A549 (cell line): ENCODE measurements around the gene TPH1.

ENCODE experiments used
- CHD2 ChIP-seq: fragments of 150-350 bp; IDR thresholded peaks from 2 replicates; pipeline ENCODE4 v1.6.1; 2014; ENCODE audit warnings: low read length; ENCODE audit not compliant: partially characterized antibody
- CTCF ChIP-seq: fragments of >200 bp; sonication (Bioruptor Twin); formaldehyde crosslinking; IDR thresholded peaks from 3 replicates; pipeline ENCODE4 v1.5.1; 2016
- KDM1A ChIP-seq: fragments of 200-600 bp; sonication (generic); IDR thresholded peaks from 2 replicates; pipeline ENCODE4 v1.6.1; 2016; ENCODE audit warnings: low read depth, mild to moderate bottlenecking
- POLR2A ChIP-seq: IDR thresholded peaks from 2 replicates; pipeline ENCODE4 v1.6.1; 2012; ENCODE audit warnings: mild to moderate bottlenecking, low read length
- RFX5 ChIP-seq: fragments of 450-650 bp; IDR thresholded peaks from 2 replicates; pipeline ENCODE4 v1.7.1; 2014; ENCODE audit warnings: antibody characterized with exemption, mild to moderate bottlenecking, moderate library complexity
- ZNF302 ChIP-seq: fragments of 250-450 bp; sonication (Bioruptor Pico); IDR thresholded peaks from 2 replicates; pipeline ENCODE4 v1.9.0; 2021; ENCODE audit warnings: inconsistent platforms, mild to moderate bottlenecking, moderate library complexity
- TF ChIP-seq, protein P1 (sequence below): fragments of 200-600 bp; sonication (generic); IDR thresholded peaks from 2 replicates; pipeline ENCODE4 v1.6.1; 2016; ENCODE audit warnings: antibody characterized with exemption, mild to moderate bottlenecking, moderate library complexity

GRCh38 chr11:18010977-18011586, 35.0 kb downstream of the TPH1 start:
- TF ChIP-seq POLR2A, result no peak
- no peak for TF ChIP-seq CTCF
- no peak for TF ChIP-seq CHD2
- TF ChIP-seq ZNF302 (CRISPR knock-in tag), result no peak
- TF ChIP-seq RFX5, result no peak
- TF ChIP-seq KDM1A, result no peak
- TF ChIP-seq, protein P1, sequence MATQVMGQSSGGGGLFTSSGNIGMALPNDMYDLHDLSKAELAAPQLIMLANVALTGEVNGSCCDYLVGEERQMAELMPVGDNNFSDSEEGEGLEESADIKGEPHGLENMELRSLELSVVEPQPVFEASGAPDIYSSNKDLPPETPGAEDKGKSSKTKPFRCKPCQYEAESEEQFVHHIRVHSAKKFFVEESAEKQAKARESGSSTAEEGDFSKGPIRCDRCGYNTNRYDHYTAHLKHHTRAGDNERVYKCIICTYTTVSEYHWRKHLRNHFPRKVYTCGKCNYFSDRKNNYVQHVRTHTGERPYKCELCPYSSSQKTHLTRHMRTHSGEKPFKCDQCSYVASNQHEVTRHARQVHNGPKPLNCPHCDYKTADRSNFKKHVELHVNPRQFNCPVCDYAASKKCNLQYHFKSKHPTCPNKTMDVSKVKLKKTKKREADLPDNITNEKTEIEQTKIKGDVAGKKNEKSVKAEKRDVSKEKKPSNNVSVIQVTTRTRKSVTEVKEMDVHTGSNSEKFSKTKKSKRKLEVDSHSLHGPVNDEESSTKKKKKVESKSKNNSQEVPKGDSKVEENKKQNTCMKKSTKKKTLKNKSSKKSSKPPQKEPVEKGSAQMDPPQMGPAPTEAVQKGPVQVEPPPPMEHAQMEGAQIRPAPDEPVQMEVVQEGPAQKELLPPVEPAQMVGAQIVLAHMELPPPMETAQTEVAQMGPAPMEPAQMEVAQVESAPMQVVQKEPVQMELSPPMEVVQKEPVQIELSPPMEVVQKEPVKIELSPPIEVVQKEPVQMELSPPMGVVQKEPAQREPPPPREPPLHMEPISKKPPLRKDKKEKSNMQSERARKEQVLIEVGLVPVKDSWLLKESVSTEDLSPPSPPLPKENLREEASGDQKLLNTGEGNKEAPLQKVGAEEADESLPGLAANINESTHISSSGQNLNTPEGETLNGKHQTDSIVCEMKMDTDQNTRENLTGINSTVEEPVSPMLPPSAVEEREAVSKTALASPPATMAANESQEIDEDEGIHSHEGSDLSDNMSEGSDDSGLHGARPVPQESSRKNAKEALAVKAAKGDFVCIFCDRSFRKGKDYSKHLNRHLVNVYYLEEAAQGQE, result no peak
